CD4-positive, alpha-beta T cell (primary cell): ENCODE measurements around the gene PVALB. TPM values are rescaled to one million over a fixed set of nuclear protein-coding genes. Genes with fewer than 3 reads are reported as not detected.

Source experiments
- ATAC-seq: fragments of 200-7000 bp; cut with Tn5 transposase; one replicate; pipeline ENCODE4 v1.10.0; 2022; ENCODE audit warnings: mild to moderate bottlenecking; ENCODE audit not compliant: poor library complexity
- CTCF ChIA-PET: fragments of 350-600 bp; sonication (Branson Sonifier 250); formaldehyde crosslinking; loops from one replicate; lab custom pipeline; 2021; ENCODE audit warnings: antibody characterized with exemption, inconsistent platforms; lab: Charles Lee
- POLR2A ChIA-PET: fragments of 350-600 bp; sonication (Branson Sonifier 250); formaldehyde crosslinking; loops from one replicate; lab custom pipeline; 2021; ENCODE audit warnings: antibody characterized with exemption, inconsistent platforms; lab: Charles Lee
- DNase-seq, 14 experiments: peaks; one replicate each; pipeline ENCODE4 v3.0.0-alpha.2; 2013 to 2020; ENCODE audit warnings: mixed read lengths in 2 of 14
- H3K27ac ChIP-seq, 2 donors: one replicate each; pipeline versions ENCODE4 v1.5.1 to v1.7.0; 2013; ENCODE audit warnings: low read length in 2 of 2, low read depth in 1 of 2, mild to moderate bottlenecking in 1 of 2
- H3K27me3 ChIP-seq, 2 experiments: 1 replicate in 1 of 2; 2 replicates in 1 of 2; pipeline versions ENCODE4 v1.6.1 to v1.7.0; 2013; ENCODE audit warnings: low read length in 2 of 2, control low read depth in 1 of 2, mild to moderate bottlenecking in 1 of 2, moderate library complexity in 1 of 2; ENCODE audit not compliant: insufficient read depth in 2 of 2, control insufficient read depth in 1 of 2
- H3K36me3 ChIP-seq: one replicate; pipeline ENCODE4 v1.6.1; 2013; ENCODE audit warnings: low read length, control low read depth; ENCODE audit not compliant: insufficient read depth
- H3K4me1 ChIP-seq: one replicate; pipeline ENCODE4 v1.6.1; 2013; ENCODE audit warnings: low read length, control low read depth; ENCODE audit not compliant: insufficient read depth
- H3K4me3 ChIP-seq: one replicate; pipeline ENCODE4 v1.5.1; 2013; ENCODE audit warnings: mild to moderate bottlenecking, low read length, moderate library complexity
- H3K9me3 ChIP-seq, 2 experiments: 1 replicate in 1 of 2; 2 replicates in 1 of 2; pipeline versions ENCODE4 v1.6.1 to v1.7.0; 2013; ENCODE audit warnings: low read length in 2 of 2, mild to moderate bottlenecking in 2 of 2, control low read depth in 1 of 2, moderate library complexity in 1 of 2; ENCODE audit not compliant: control insufficient read depth in 1 of 2, insufficient read depth in 1 of 2
- H3K27ac Mint-ChIP-seq: one replicate; pipeline ENCODE4 v1.8.0; 2020; ENCODE audit warnings: mixed read lengths
- H3K27me3 Mint-ChIP-seq: one replicate; pipeline ENCODE4 v1.8.0; 2021; ENCODE audit warnings: mixed read lengths
- H3K36me3 Mint-ChIP-seq: one replicate; pipeline ENCODE4 v1.8.0; 2021; ENCODE audit warnings: low read depth, mixed read lengths
- H3K4me1 Mint-ChIP-seq: one replicate; pipeline ENCODE4 v1.8.0; 2021; ENCODE audit warnings: low read depth, mixed read lengths
- H3K4me3 Mint-ChIP-seq: one replicate; pipeline ENCODE4 v1.8.0; 2020; ENCODE audit warnings: mild to moderate bottlenecking, mixed read lengths
- H3K9me3 Mint-ChIP-seq: one replicate; pipeline ENCODE4 v1.8.0; 2020; ENCODE audit warnings: mixed read lengths
- intact Hi-C, 2 experiments: fragments of 100-400 bp; cut with DNase I in 1 of 2; cut with micrococcal nuclease in 1 of 2; formaldehyde crosslinking; loops; one replicate each; pipeline versions ENCODE4 v1.15.1 to v1.9.0; 2023 to 2025; cut with DNase I, micrococcal nuclease
- total RNA-seq, 174 experiments: library from RNA in 2 of 174; stranded (reverse) in 2 of 174; gene quantifications; one replicate each; pipeline ENCODE4 v1.2.3 and lab custom pipeline; 2021 to 2026
- TF ChIP-seq, protein P1 (sequence below): fragments of 200-600 bp; IDR thresholded peaks from one replicate; pipeline ENCODE4 v1.8.0; 2022; ENCODE audit warnings: antibody characterized with exemption, mild to moderate bottlenecking

Gene PVALB
- total RNA-seq, 2 experiments from 2014 or later: not detected

DNA sequence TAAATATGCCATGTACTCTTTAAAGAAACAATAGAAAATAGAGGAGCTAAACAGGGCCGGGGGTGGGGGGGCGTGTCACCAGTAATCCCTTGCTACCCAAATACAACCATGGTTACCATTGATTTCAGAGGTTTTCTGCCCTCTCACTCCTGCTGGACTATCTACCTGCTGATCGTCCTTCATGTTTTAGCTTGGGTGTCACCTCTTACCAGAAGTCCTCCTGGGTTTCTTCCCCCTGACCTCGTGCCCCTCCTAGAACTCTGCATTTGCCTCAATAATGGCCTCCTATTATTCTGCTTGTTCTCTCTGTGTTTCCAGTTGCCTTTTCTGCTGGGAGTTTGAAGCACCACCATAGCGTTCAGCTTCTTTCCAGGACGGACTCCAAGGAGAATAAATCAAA is 9.4 kb upstream of the PVALB start:
- peaks cover 2 to 16% of the 10 kb centered on the region in 2 experiments for H3K27me3 ChIP-seq
- ATAC-seq: no peak
- CTCF ChIA-PET: no interaction called here
- peaks cover 10% of the 10 kb centered on the region for H3K4me1 ChIP-seq
- H3K4me3 ChIP-seq: no peak overlapping the region
- Mint-ChIP-seq H3K36me3 (no peaks in the 10 kb centered on the region), H3K4me3 (no peak overlapping the region), H3K27me3 (peaks cover 57% of the 10 kb centered on the region), H3K4me1 (peaks cover 20% of the 10 kb centered on the region), H3K9me3 (no peaks in the 10 kb centered on the region), H3K27ac (no peak overlapping the region)
- DNase-seq: no peak
- TF ChIP-seq, protein P1, sequence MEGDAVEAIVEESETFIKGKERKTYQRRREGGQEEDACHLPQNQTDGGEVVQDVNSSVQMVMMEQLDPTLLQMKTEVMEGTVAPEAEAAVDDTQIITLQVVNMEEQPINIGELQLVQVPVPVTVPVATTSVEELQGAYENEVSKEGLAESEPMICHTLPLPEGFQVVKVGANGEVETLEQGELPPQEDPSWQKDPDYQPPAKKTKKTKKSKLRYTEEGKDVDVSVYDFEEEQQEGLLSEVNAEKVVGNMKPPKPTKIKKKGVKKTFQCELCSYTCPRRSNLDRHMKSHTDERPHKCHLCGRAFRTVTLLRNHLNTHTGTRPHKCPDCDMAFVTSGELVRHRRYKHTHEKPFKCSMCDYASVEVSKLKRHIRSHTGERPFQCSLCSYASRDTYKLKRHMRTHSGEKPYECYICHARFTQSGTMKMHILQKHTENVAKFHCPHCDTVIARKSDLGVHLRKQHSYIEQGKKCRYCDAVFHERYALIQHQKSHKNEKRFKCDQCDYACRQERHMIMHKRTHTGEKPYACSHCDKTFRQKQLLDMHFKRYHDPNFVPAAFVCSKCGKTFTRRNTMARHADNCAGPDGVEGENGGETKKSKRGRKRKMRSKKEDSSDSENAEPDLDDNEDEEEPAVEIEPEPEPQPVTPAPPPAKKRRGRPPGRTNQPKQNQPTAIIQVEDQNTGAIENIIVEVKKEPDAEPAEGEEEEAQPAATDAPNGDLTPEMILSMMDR: no peak
- H3K27ac ChIP-seq: no peak overlapping the region
- POLR2A ChIA-PET: no interaction called here
- H3K36me3 ChIP-seq: no peaks in the 10 kb centered on the region
- intact Hi-C loops: no loop called here
- H3K9me3 ChIP-seq: no peaks in the 10 kb centered on the region

GRCh38 chr22:36824655-36825054 is 7.8 kb upstream of the PVALB start:
- Histone ChIP-seq H3K4me1 (no peaks in the 10 kb centered on the region), H3K36me3 (no peaks in the 10 kb centered on the region), H3K27me3 (peaks cover 0 to 15% of the 10 kb centered on the region in 2 experiments), H3K4me3 (no peak overlapping the region), H3K27ac (no peak overlapping the region), H3K9me3 (no peaks in the 10 kb centered on the region)
- POLR2A ChIA-PET: no interaction called here
- ATAC-seq (no peak), DNase-seq (no peak)
- TF ChIP-seq, protein P1: no peak
- Mint-ChIP-seq H3K27ac (no peak overlapping the region), H3K9me3 (no peaks in the 10 kb centered on the region), H3K27me3 (peaks cover 58% of the 10 kb centered on the region), H3K4me1 (peaks cover 5% of the 10 kb centered on the region), H3K36me3 (no peaks in the 10 kb centered on the region), H3K4me3 (no peak overlapping the region)
- intact Hi-C loops: no loop called here
- CTCF ChIA-PET: no interaction called here

- Mint-ChIP-seq H3K27me3 (peaks cover 56% of the 10 kb centered on the region), H3K36me3 (no peaks in the 10 kb centered on the region), H3K9me3 (no peaks in the 10 kb centered on the region), H3K27ac (no peak overlapping the region), H3K4me3 (no peak overlapping the region), H3K4me1 (no peaks in the 10 kb centered on the region)
- Histone ChIP-seq H3K27me3 (peaks cover 10 to 13% of the 10 kb centered on the region in 2 experiments), H3K4me1 (no peaks in the 10 kb centered on the region), H3K9me3 (peaks cover 0 to 3% of the 10 kb centered on the region in 2 experiments), H3K27ac (no peak overlapping the region), H3K36me3 (no peaks in the 10 kb centered on the region), H3K4me3 (no peak overlapping the region)
- DNase-seq: no peak
- TF ChIP-seq, protein P1: no peak
- intact Hi-C loops: no loop called here
- CTCF ChIA-PET: no interaction called here
- ATAC-seq: no peak
- POLR2A ChIA-PET: no interaction called here
Measured at GRCh38 chr22:36823186-36823839, 6.5 kb upstream of the PVALB start.
